Measurements from ENCODE around the gene KRT10. TPM values are rescaled to one million over a fixed set of nuclear protein-coding genes. Genes with fewer than 3 reads are reported as not detected.

Gene KRT10
- total and polyA plus RNA-seq, 2 experiments from 2014 or later, result 9.6 to 123 TPM

GRCh38 chr17:40841246-40841645 lies 18.8 kb upstream of the KRT10 start:
- Histone ChIP-seq H3K27me3 (ENCODE audit: insufficient read depth) (peaks cover 50% of the 10 kb centered on the region), H3K4me2 (no peak overlapping the region), H3K9me2 (ENCODE audit: insufficient read depth) (no peaks in the 10 kb centered on the region), H3K27ac (ENCODE audit: low read depth) (no peak overlapping the region), H3K36me3 (ENCODE audit: insufficient read depth) (no peaks in the 10 kb centered on the region), H3K79me2 (replicated peaks; ENCODE audit: insufficient read depth) (no peaks in the 10 kb centered on the region), H3K4me3 (no peak overlapping the region), H3K4me1 (ENCODE audit: insufficient read depth) (no peaks in the 10 kb centered on the region), H4K20me1 (replicated peaks; ENCODE audit: insufficient read depth) (0 out of 2 replicates have a peak, but pooled peaks cover 4% of the 10 kb centered on the region), H3F3A (replicated peaks; ENCODE audit: low read depth) (no peaks in the 10 kb centered on the region), H2AFZ (no peak overlapping the region)
- TF ChIP-seq ZNF462 (CRISPR knock-in tag; IDR thresholded peaks at IDR 0.05) (no peak), ETS1 (IDR thresholded peaks at IDR 0.05) (no peak), EZH2phosphoT487 (IDR thresholded peaks at IDR 0.05; ENCODE audit: unreplicated experiment) (no peak), ZNF114 (CRISPR knock-in tag; IDR thresholded peaks at IDR 0.05) (no peak), STAT1 (IDR thresholded peaks at IDR 0.05; ENCODE audit: unreplicated experiment) (no peak), NANOG (IDR thresholded peaks at IDR 0.05; ENCODE audit: borderline replicate concordance) (no peak), ZNF331 (CRISPR knock-in tag; IDR thresholded peaks at IDR 0.05; ENCODE audit: low read depth) (no peak), EZH2 (IDR thresholded peaks at IDR 0.05; ENCODE audit: low read depth, unreplicated experiment) (no peak)
- Mint-ChIP-seq H3K27ac (no peak overlapping the region), H3K36me3 (ENCODE audit: low read depth) (no peaks in the 10 kb centered on the region), H3K9me3 (no peaks in the 10 kb centered on the region), H3K27me3 (ENCODE audit: insufficient read depth, low read depth, poor library complexity) (peaks cover 5% of the 10 kb centered on the region), H3K4me3 (no peak overlapping the region), H3K4me1 (peaks cover 3% of the 10 kb centered on the region; the same call in 1 of the 3 replicates)
- DNase-seq (ENCODE audit: low spot score), result no peak
- ATAC-seq, result no peak
